Osteoblast (primary cell): ENCODE data around the gene KLF5. TPM values are rescaled to one million over a fixed set of nuclear protein-coding genes. Genes with fewer than 3 reads are reported as not detected.

Source experiments
- DNase-seq: peaks from one replicate; pipeline ENCODE4 v3.0.0; 2011; ENCODE audit warnings: low spot score, mixed read lengths; ENCODE audit not compliant: insufficient read length; ENCODE audit errors: missing footprints
- H2AFZ ChIP-seq: 2 replicates; pipeline ENCODE4 v1.6.0; 2011; ENCODE audit warnings: mild to moderate bottlenecking, low read length
- H3K27ac ChIP-seq: 2 replicates; pipeline ENCODE4 v1.5.1; 2011; ENCODE audit warnings: mild to moderate bottlenecking, low read depth, low read length, moderate library complexity
- H3K27me3 ChIP-seq: 2 replicates; pipeline ENCODE4 v1.6.0; 2012; ENCODE audit warnings: mild to moderate bottlenecking, control low read depth, inconsistent platforms, low read length, moderate library complexity; ENCODE audit not compliant: insufficient read depth
- H3K36me3 ChIP-seq: 2 replicates; pipeline ENCODE4 v1.5.1; 2011; ENCODE audit warnings: mild to moderate bottlenecking, low read length, control low read depth, moderate library complexity; ENCODE audit not compliant: insufficient read depth
- H3K4me1 ChIP-seq: 2 replicates; pipeline ENCODE4 v1.5.1; 2011; ENCODE audit warnings: mild to moderate bottlenecking, low read length, control low read depth, moderate library complexity; ENCODE audit not compliant: insufficient read depth
- H3K4me2 ChIP-seq: 2 replicates; pipeline ENCODE4 v1.6.0; 2011; ENCODE audit warnings: mild to moderate bottlenecking, low read length; ENCODE audit not compliant: insufficient read depth
- H3K4me3 ChIP-seq: fragments of 200-600 bp; sonication (generic); 3 replicates; pipeline ENCODE4 v1.5.1; 2012; ENCODE audit warnings: mild to moderate bottlenecking, low read length, inconsistent platforms; ENCODE audit not compliant: insufficient read depth
- H3K79me2 ChIP-seq: 2 replicates; pipeline ENCODE4 v1.6.0; 2012; ENCODE audit warnings: mild to moderate bottlenecking, low read length, control low read depth, inconsistent platforms; ENCODE audit not compliant: insufficient read depth
- H3K9me3 ChIP-seq: 2 replicates; pipeline ENCODE4 v1.5.1; 2011; ENCODE audit warnings: low read depth, low read length, control low read depth
- H4K20me1 ChIP-seq: 2 replicates; pipeline ENCODE4 v1.6.0; 2012; ENCODE audit warnings: mild to moderate bottlenecking, low read length, control low read depth; ENCODE audit not compliant: insufficient read depth
- CTCF ChIP-seq: IDR thresholded peaks from 2 replicates; pipeline ENCODE4 v1.5.1; 2011; ENCODE audit warnings: mild to moderate bottlenecking, low read depth, low read length, moderate library complexity; ENCODE audit errors: extremely low read depth
- total RNA-seq: library from RNA; depleted of rRNA; stranded (reverse); fragments of >200 nt; gene quantifications from 2 replicates; pipeline ENCODE4 v1.2.3, GENCODE V29; 2012

KLF5 gene
- total RNA-seq, 1 donor, result 4.0 TPM

- Histone ChIP-seq H3K27ac (no peak overlapping the region), H2AFZ (no peak overlapping the region), H3K27me3 (no peaks in the 10 kb centered on the region), H3K4me1 (no peaks in the 10 kb centered on the region), H4K20me1 (no peaks in the 10 kb centered on the region), H3K36me3 (no peaks in the 10 kb centered on the region), H3K79me2 (no peaks in the 10 kb centered on the region), H3K4me2 (no peak overlapping the region), H3K9me3 (no peaks in the 10 kb centered on the region), H3K4me3 (no peak overlapping the region)
- DNase-seq, result no peak
- TF ChIP-seq CTCF, result no peak
These were observed 33.4 kb upstream of the KLF5 start for GRCh38 chr13:73025217-73026012.

GRCh38 chr13:73034901-73035300 lies 23.9 kb upstream of the KLF5 start:
- no peaks in the 10 kb centered on the region for H3K79me2 ChIP-seq
- H4K20me1 ChIP-seq, result no peaks in the 10 kb centered on the region
- H3K4me1 ChIP-seq, result no peaks in the 10 kb centered on the region
- no peak overlapping the region for H3K4me2 ChIP-seq
- H3K27ac ChIP-seq, result no peak overlapping the region
- TF ChIP-seq CTCF, result no peak
- no peaks in the 10 kb centered on the region for H3K9me3 ChIP-seq
- no peak overlapping the region for H2AFZ ChIP-seq
- no peak for DNase-seq
- no peaks in the 10 kb centered on the region for H3K27me3 ChIP-seq
- no peaks in the 10 kb centered on the region for H3K36me3 ChIP-seq
- H3K4me3 ChIP-seq, result no peak overlapping the region

- no peak for TF ChIP-seq CTCF
- no peaks in the 10 kb centered on the region for H3K27me3 ChIP-seq
- no peak overlapping the region for H3K27ac ChIP-seq
- H2AFZ ChIP-seq, result no peak overlapping the region
- no peak overlapping the region for H3K4me3 ChIP-seq
- no peaks in the 10 kb centered on the region for H3K36me3 ChIP-seq
- H3K9me3 ChIP-seq, result no peaks in the 10 kb centered on the region
- H3K4me1 ChIP-seq, result no peaks in the 10 kb centered on the region
- H3K4me2 ChIP-seq, result no peak overlapping the region
- no peaks in the 10 kb centered on the region for H3K79me2 ChIP-seq
- no peak for DNase-seq
- H4K20me1 ChIP-seq, result no peaks in the 10 kb centered on the region
These were observed 23.1 kb upstream of the KLF5 start for GRCh38 chr13:73035660-73036059.

- no peaks in the 10 kb centered on the region for H3K4me1 ChIP-seq
- no peak overlapping the region for H3K4me3 ChIP-seq
- no peaks in the 10 kb centered on the region for H3K27me3 ChIP-seq
- no peak overlapping the region for H3K4me2 ChIP-seq
- no peak for TF ChIP-seq CTCF
- H3K27ac ChIP-seq, result no peak overlapping the region
- H2AFZ ChIP-seq, result no peak overlapping the region
- no peaks in the 10 kb centered on the region for H3K79me2 ChIP-seq
- no peak for DNase-seq
- no peaks in the 10 kb centered on the region for H3K36me3 ChIP-seq
- H4K20me1 ChIP-seq, result no peaks in the 10 kb centered on the region
- no peaks in the 10 kb centered on the region for H3K9me3 ChIP-seq
These were observed 22.2 kb upstream of the KLF5 start for GRCh38 chr13:73036566-73036965.
